Keratinocyte (primary cell): ENCODE results near the gene ANXA11.
"Not testable (repeated sequence)": the region's sequence is repeated elsewhere in the genome, so short reads cannot be mapped to it uniquely, and the experiment has no call there.

ENCODE experiments used
- EZH2 ChIP-seq: IDR thresholded peaks from one replicate; pipeline ENCODE4 v1.6.1; 2012; ENCODE audit warnings: inconsistent platforms, mild to moderate bottlenecking, low read length, moderate library complexity
- TF ChIP-seq, protein P1 (sequence below), 3 experiments: IDR thresholded peaks in 1 of 3; conservative IDR thresholded peaks in 1 of 3; optimal IDR thresholded peaks in 1 of 3; 2 replicates in 2 of 3; 3 replicates in 1 of 3; pipeline versions ENCODE3 to v1.5.1; 2011; ENCODE audit warnings: low read length in 3 of 3, mild to moderate bottlenecking in 3 of 3, moderate library complexity in 2 of 3, control low read depth in 1 of 3, inconsistent platforms in 1 of 3; ENCODE audit not compliant: insufficient read depth in 2 of 3; ENCODE audit errors: extremely low read depth in 1 of 3

GRCh38 chr10:80226723-80227122, 21.4 kb upstream of the ANXA11 start:
- TF ChIP-seq, protein P1, sequence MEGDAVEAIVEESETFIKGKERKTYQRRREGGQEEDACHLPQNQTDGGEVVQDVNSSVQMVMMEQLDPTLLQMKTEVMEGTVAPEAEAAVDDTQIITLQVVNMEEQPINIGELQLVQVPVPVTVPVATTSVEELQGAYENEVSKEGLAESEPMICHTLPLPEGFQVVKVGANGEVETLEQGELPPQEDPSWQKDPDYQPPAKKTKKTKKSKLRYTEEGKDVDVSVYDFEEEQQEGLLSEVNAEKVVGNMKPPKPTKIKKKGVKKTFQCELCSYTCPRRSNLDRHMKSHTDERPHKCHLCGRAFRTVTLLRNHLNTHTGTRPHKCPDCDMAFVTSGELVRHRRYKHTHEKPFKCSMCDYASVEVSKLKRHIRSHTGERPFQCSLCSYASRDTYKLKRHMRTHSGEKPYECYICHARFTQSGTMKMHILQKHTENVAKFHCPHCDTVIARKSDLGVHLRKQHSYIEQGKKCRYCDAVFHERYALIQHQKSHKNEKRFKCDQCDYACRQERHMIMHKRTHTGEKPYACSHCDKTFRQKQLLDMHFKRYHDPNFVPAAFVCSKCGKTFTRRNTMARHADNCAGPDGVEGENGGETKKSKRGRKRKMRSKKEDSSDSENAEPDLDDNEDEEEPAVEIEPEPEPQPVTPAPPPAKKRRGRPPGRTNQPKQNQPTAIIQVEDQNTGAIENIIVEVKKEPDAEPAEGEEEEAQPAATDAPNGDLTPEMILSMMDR (optimal IDR thresholded peaks at IDR 0.05 in 1 of 3, IDR thresholded peaks at IDR 0.05 in 1 of 3, conservative IDR thresholded peaks at IDR 0.05 in 1 of 3; ENCODE audit: extremely low read depth in 1 of 3, insufficient read depth in 2 of 3, low read length in 3 of 3) = not testable (repeated sequence)
- TF ChIP-seq EZH2 = not testable (repeated sequence)
